GM19043 (cell line): Measurements from ENCODE around the gene KCNK3.
"Not testable (repeated sequence)": the region's sequence is repeated elsewhere in the genome, so short reads cannot be mapped to it uniquely, and the experiment has no call there.

Experiments used
- ATAC-seq: cut with Tn5 transposase; IDR thresholded peaks from one replicate; pipeline ENCODE4 v1.9.1; 2021; ENCODE audit warnings: low read depth; ENCODE audit not compliant: unreplicated experiment

KCNK3 gene

GRCh38 chr2:26692279-26692896 is at the start of gene KCNK3:
TSS of gene KCNK3 (plus strand) at chr2:26692722. CDS start at chr2:26692876, 154 bp downstream.
- ATAC-seq = no peak

GRCh38 chr2:26644188-26644835 is 48.2 kb upstream of the KCNK3 start:
- ATAC-seq = no peak

GRCh38 chr2:26645762-26646161 is 46.8 kb upstream of the KCNK3 start:
- ATAC-seq = no peak

GRCh38 chr2:26646986-26647672 is 45.4 kb upstream of the KCNK3 start:
- ATAC-seq = no peak

- ATAC-seq = no peak
Measured at GRCh38 chr2:26647981-26648380, 44.5 kb upstream of the KCNK3 start.

- ATAC-seq = no peak
Measured at GRCh38 chr2:26648516-26648915, 44.0 kb upstream of the KCNK3 start.

- ATAC-seq = no peak
Measured at GRCh38 chr2:26649322-26649721, 43.2 kb upstream of the KCNK3 start.

GRCh38 chr2:26649992-26650712 is 42.4 kb upstream of the KCNK3 start:
- no peak for ATAC-seq

- ATAC-seq = no peak
Measured at GRCh38 chr2:26650713-26651469, 41.6 kb upstream of the KCNK3 start.

GRCh38 chr2:26651470-26651771 is 41.1 kb upstream of the KCNK3 start:
- ATAC-seq = no peak

GRCh38 chr2:26651799-26652198 is 40.7 kb upstream of the KCNK3 start:
- ATAC-seq = no peak

GRCh38 chr2:26652361-26653041 is 40.0 kb upstream of the KCNK3 start:
- ATAC-seq = no peak

- no peak for ATAC-seq
Measured at GRCh38 chr2:26653207-26654060, 39.1 kb upstream of the KCNK3 start.

GRCh38 chr2:26654061-26654340 is 38.5 kb upstream of the KCNK3 start:
- ATAC-seq = no peak

GRCh38 chr2:26655120-26655519 is 37.4 kb upstream of the KCNK3 start:
- ATAC-seq = not testable (repeated sequence)

GRCh38 chr2:26655611-26656195 is 36.8 kb upstream of the KCNK3 start:
- ATAC-seq = no peak

- no peak for ATAC-seq
Measured at GRCh38 chr2:26657265-26657664, 35.3 kb upstream of the KCNK3 start.

- ATAC-seq = no peak
Measured at GRCh38 chr2:26658691-26659346, 33.7 kb upstream of the KCNK3 start.
